ENCODE data around the gene CHCHD6. TPM values are rescaled to one million over a fixed set of nuclear protein-coding genes. Genes with fewer than 3 reads are reported as not detected.
A peak's percentile ranks its signal among the peaks of the same experiment; 100 is the strongest.

The CHCHD6 gene
- total RNA-seq, 1 experiment from 2014 or later = 45.9 TPM

DNA sequence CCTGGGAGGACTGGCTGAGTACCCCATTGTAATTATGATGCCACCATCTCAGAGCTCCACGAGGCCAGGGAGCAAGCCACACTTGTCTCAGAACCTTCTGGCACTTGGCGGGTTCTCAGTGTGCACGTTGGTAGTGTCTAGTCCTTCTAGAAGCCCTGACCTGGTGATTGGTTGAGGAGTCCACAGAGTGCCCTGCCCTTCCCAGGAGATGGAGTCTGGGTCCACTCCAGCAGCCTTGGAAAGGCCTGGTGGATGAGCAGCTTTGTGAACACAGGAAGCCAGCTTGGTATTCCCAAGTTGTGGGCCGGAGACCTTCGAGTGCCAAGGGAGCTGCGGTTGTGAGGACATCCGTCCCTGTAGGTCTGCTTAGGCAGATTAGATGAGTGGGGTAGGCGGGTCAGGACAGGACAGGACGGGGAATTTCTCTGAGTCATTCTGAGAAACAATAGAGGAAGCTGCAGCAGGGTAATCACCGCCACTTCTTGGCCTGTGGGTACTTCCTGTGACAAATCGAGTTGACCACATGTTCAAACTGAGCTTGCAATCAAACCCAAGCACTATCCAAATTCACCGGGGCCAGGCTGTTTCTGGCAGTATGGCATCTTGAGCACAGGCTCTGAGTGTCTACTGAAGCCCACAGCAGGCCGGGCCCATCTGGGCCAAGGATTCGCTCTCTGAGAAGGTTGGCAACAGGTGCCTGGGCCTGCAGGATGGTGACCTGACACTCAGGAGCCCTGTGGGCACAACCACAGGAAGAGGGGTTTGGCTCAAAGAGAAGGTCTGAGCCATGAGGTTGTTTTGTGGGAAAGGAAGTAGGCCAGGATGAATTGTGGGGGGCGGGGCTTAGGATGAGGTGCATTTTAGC, 207.4 kb downstream of the CHCHD6 start:
- H3K27me3 Mint-ChIP-seq (ENCODE audit: unreplicated experiment) = no peaks in the 10 kb centered on the region

DNA sequence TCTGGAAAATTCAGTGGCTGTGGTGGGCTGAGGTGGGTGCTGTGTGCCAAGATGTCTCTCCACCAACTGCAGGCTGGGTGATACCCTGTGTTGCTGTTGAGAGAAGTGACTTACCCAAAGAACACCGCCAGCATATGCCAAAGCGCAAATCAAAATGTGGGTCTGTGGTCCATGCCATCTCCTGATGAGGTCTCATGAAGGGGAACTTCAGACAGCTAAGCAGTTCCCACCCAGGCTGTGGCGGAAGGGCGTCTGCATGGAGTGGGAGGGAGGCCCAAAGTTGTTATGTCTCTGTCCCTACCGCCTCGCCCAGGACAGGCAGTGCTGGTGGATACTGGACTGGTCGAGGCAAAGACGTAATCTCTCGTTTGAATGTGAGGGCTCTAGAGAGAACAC, 208.0 kb downstream of the CHCHD6 start:
- DNase-seq = no peak
- Mint-ChIP-seq H3K36me3 (ENCODE audit: insufficient read depth, unreplicated experiment) (peaks cover 20% of the 10 kb centered on the region), H3K27ac (ENCODE audit: unreplicated experiment) (peak overlapping the region; percentile 85), H3K4me3 (ENCODE audit: low read depth, unreplicated experiment) (peak overlapping the region; percentile 36), H3K27me3 (ENCODE audit: unreplicated experiment) (no peaks in the 10 kb centered on the region), H3K9me3 (ENCODE audit: low read depth, unreplicated experiment) (no peaks in the 10 kb centered on the region), H3K4me1 (ENCODE audit: low read depth, unreplicated experiment) (peaks cover 42% of the 10 kb centered on the region)
- intact Hi-C loops (cut with micrococcal nuclease; ENCODE audit: unreplicated experiment) = no loop called here
- no TSS peak for BruUV-seq (replicated peaks)
- CTCF ChIA-PET = interaction anchor here (0.8 to 1.5 kb wide), 3 partner anchors 9 to 174 kb away, joined by 3 to 14 read pairs (median 5); no protein-coding TSS in a partner anchor
- TF ChIP-seq, protein P1, sequence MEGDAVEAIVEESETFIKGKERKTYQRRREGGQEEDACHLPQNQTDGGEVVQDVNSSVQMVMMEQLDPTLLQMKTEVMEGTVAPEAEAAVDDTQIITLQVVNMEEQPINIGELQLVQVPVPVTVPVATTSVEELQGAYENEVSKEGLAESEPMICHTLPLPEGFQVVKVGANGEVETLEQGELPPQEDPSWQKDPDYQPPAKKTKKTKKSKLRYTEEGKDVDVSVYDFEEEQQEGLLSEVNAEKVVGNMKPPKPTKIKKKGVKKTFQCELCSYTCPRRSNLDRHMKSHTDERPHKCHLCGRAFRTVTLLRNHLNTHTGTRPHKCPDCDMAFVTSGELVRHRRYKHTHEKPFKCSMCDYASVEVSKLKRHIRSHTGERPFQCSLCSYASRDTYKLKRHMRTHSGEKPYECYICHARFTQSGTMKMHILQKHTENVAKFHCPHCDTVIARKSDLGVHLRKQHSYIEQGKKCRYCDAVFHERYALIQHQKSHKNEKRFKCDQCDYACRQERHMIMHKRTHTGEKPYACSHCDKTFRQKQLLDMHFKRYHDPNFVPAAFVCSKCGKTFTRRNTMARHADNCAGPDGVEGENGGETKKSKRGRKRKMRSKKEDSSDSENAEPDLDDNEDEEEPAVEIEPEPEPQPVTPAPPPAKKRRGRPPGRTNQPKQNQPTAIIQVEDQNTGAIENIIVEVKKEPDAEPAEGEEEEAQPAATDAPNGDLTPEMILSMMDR (IDR thresholded peaks at IDR 0.05; ENCODE audit: unreplicated experiment) = no peak

More for the DNA sequence above, 207.4 kb downstream of the CHCHD6 start:
- BruUV-seq (replicated peaks) = no TSS peak
- Mint-ChIP-seq H3K27ac (ENCODE audit: unreplicated experiment) (peak overlapping the region; percentile 85), H3K4me3 (ENCODE audit: low read depth, unreplicated experiment) (peak overlapping the region; percentile 36), H3K9me3 (ENCODE audit: low read depth, unreplicated experiment) (no peaks in the 10 kb centered on the region), H3K4me1 (ENCODE audit: low read depth, unreplicated experiment) (peaks cover 42% of the 10 kb centered on the region), H3K36me3 (ENCODE audit: insufficient read depth, unreplicated experiment) (peaks cover 20% of the 10 kb centered on the region)
- peak; percentile 77 for DNase-seq
- TF ChIP-seq, protein P1 (IDR thresholded peaks at IDR 0.05; ENCODE audit: unreplicated experiment) = no peak
- CTCF ChIA-PET = interaction anchor here (0.8 to 1.5 kb wide), 4 partner anchors 9 to 173 kb away, joined by 3 to 14 read pairs (median 4); no protein-coding TSS in a partner anchor
- intact Hi-C loops (cut with micrococcal nuclease; ENCODE audit: unreplicated experiment) = no loop called here

DNA sequence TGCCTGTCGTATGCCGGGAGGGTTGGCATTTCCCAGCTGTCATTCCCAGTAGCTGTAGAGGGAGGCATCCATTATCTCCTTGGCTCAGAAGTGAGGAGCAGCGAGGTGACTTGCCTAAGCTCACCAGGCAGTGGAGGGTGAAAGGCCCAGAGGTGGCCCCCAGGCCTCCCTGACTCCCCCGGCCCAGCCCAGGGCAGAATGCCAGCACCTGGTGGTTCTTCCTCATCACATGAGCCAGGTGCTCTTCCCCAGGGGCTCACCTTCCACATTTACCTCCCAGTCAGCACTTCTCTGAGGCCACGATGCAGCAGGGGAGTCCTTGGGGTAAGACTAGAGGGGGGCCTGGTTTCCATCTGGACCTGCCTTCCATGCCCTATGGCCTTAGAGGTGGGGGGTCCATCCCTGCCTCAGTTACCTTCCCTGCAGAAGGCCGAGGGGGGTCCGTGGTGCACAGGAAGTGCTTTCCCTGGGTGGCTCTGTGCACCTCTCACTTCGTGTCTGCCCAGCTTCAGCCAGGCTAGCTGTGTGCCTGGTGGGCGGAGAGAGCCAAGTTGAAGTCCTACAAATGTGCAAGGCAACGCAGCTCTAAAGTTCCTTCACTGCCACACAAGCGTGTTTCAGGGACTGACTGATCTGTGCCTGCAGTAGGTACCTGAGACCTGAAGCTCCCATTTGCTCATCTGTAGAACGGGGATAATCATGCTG, 208.6 kb downstream of the CHCHD6 start:
- no TSS peak for BruUV-seq (replicated peaks)
- Mint-ChIP-seq H3K27ac (ENCODE audit: unreplicated experiment) (peak overlapping the region; percentile 85), H3K4me1 (ENCODE audit: low read depth, unreplicated experiment) (peaks cover 42% of the 10 kb centered on the region), H3K27me3 (ENCODE audit: unreplicated experiment) (no peaks in the 10 kb centered on the region), H3K9me3 (ENCODE audit: low read depth, unreplicated experiment) (no peaks in the 10 kb centered on the region), H3K4me3 (ENCODE audit: low read depth, unreplicated experiment) (no peak overlapping the region), H3K36me3 (ENCODE audit: insufficient read depth, unreplicated experiment) (peaks cover 20% of the 10 kb centered on the region)
- CTCF ChIA-PET = interaction anchor here (0.5 to 0.6 kb wide), 3 partner anchors 197 to 702 kb away, joined by 3 to 7 read pairs (median 4); no protein-coding TSS in a partner anchor
- TF ChIP-seq, protein P1 (IDR thresholded peaks at IDR 0.05; ENCODE audit: unreplicated experiment) = no peak
- intact Hi-C loops (cut with micrococcal nuclease; ENCODE audit: unreplicated experiment) = no loop called here
- no peak for DNase-seq

DNA sequence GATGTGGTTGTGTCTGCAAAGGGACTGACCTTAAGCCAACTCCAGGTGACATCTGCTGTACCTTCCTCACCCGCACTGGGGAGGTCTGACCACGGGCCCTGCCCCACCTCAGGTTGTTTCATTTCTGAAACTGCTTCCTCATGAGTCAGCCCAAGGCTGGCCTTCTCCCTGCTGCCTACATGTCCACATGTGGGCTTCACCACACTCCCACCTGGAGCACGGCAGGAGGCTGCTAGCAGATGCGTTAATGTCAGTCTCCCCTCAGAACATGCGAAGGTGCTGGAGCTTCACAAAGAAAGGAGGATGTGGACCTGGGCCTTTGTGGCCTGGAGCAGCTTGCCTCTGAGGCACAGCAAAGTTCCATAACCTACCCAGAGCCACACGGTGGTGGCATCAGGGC, 209.5 kb downstream of the CHCHD6 start:
- H3K36me3 Mint-ChIP-seq (ENCODE audit: insufficient read depth, unreplicated experiment) = peaks cover 20% of the 10 kb centered on the region
- H3K4me1 Mint-ChIP-seq (ENCODE audit: low read depth, unreplicated experiment) = peaks cover 38% of the 10 kb centered on the region
- intact Hi-C loops (cut with micrococcal nuclease; ENCODE audit: unreplicated experiment) = no loop called here
- DNase-seq = peak; percentile 70
- peak overlapping the region; percentile 44 for H3K27ac Mint-ChIP-seq (ENCODE audit: unreplicated experiment)
- TF ChIP-seq, protein P1 (IDR thresholded peaks at IDR 0.05; ENCODE audit: unreplicated experiment) = no peak
- H3K9me3 Mint-ChIP-seq (ENCODE audit: low read depth, unreplicated experiment) = no peaks in the 10 kb centered on the region
- CTCF ChIA-PET = interaction anchor here (0.6 kb wide), 2 partner anchors 320 to 701 kb away, joined by 3 to 7 read pairs; no protein-coding TSS in a partner anchor
- no peaks in the 10 kb centered on the region for H3K27me3 Mint-ChIP-seq (ENCODE audit: unreplicated experiment)
- BruUV-seq (replicated peaks) = no TSS peak
- H3K4me3 Mint-ChIP-seq (ENCODE audit: low read depth, unreplicated experiment) = no peak overlapping the region
